GM20431 (cell line): ENCODE data around the gene CCNG2.

Experiments
- in situ Hi-C: fragments of 300-500 bp; cut with MseI, MboI; formaldehyde crosslinking; loops from one replicate; pipeline ENCODE4 v1.15.0; 2020; ENCODE audit warnings: low sequenced_read_pairs; ENCODE audit not compliant: unreplicated experiment

The CCNG2 gene

GRCh38 chr4:77174426-77174825 is 17.4 kb downstream of the CCNG2 start:
- in situ Hi-C loops = no loop called here

GRCh38 chr4:77175201-77175611 is 18.2 kb downstream of the CCNG2 start:
- in situ Hi-C loops = no loop called here

- in situ Hi-C loops = no loop called here
Observed at GRCh38 chr4:77176640-77177039, 19.6 kb downstream of the CCNG2 start.

GRCh38 chr4:77177199-77177598 is 20.2 kb downstream of the CCNG2 start:
- in situ Hi-C loops = no loop called here

- in situ Hi-C loops = no loop called here
Observed at GRCh38 chr4:77178560-77178959, 21.6 kb downstream of the CCNG2 start.

- in situ Hi-C loops = no loop called here
Observed at GRCh38 chr4:77179519-77179918, 22.5 kb downstream of the CCNG2 start.

- in situ Hi-C loops = no loop called here
Observed at GRCh38 chr4:77181720-77182119, 24.7 kb downstream of the CCNG2 start.

- in situ Hi-C loops = no loop called here
Observed at GRCh38 chr4:77183777-77184420, 26.9 kb downstream of the CCNG2 start.

- in situ Hi-C loops = no loop called here
Observed at GRCh38 chr4:77184974-77185373, 28.0 kb downstream of the CCNG2 start.

- in situ Hi-C loops = no loop called here
Observed at GRCh38 chr4:77185686-77186085, 28.7 kb downstream of the CCNG2 start.

- in situ Hi-C loops = no loop called here
Observed at GRCh38 chr4:77187322-77187721, 30.3 kb downstream of the CCNG2 start.

GRCh38 chr4:77188498-77189220 is 31.7 kb downstream of the CCNG2 start:
- in situ Hi-C loops = no loop called here

- in situ Hi-C loops = no loop called here
Observed at GRCh38 chr4:77189412-77189811, 32.4 kb downstream of the CCNG2 start.

GRCh38 chr4:77190053-77190452 is 33.0 kb downstream of the CCNG2 start:
- in situ Hi-C loops = no loop called here

- in situ Hi-C loops = no loop called here
Observed at GRCh38 chr4:77193046-77193445, 36.0 kb downstream of the CCNG2 start.

- in situ Hi-C loops = no loop called here
Observed at GRCh38 chr4:77193511-77194102, 36.6 kb downstream of the CCNG2 start.

- in situ Hi-C loops = no loop called here
Observed at GRCh38 chr4:77194366-77194765, 37.4 kb downstream of the CCNG2 start.

- in situ Hi-C loops = no loop called here
Observed at GRCh38 chr4:77194989-77195388, 38.0 kb downstream of the CCNG2 start.

GRCh38 chr4:77196866-77197265 is 39.9 kb downstream of the CCNG2 start:
- in situ Hi-C loops = no loop called here

- in situ Hi-C loops = no loop called here
Observed at GRCh38 chr4:77197361-77197760, 40.4 kb downstream of the CCNG2 start.

GRCh38 chr4:77197831-77198230 is 40.8 kb downstream of the CCNG2 start:
- in situ Hi-C loops = no loop called here
